Gastroesophageal sphincter (tissue), 4 donors: ENCODE measurements around the gene ABCA9. TPM values are rescaled to one million over a fixed set of nuclear protein-coding genes. Genes with fewer than 3 reads are reported as not detected.
A peak's percentile ranks its signal among the peaks of the same experiment; 100 is the strongest.

ENCODE experiments used
- ATAC-seq: fragments of 150-250 bp; one replicate; pipeline ENCODE4 v1.9.1; 2016; ENCODE audit warnings: mild to moderate bottlenecking, moderate library complexity
- H3K27ac ChIP-seq, 4 donors: fragments of 200-600 bp; sonication (generic) in 3 of 4; 1 replicate in 3 of 4; 2 replicates in 1 of 4; pipeline ENCODE4 v1.5.1; 2016 to 2019
- H3K27me3 ChIP-seq: fragments of 200-600 bp; sonication (generic); one replicate; pipeline ENCODE4 v1.5.1; 2019
- H3K36me3 ChIP-seq, 2 donors: fragments of 200-600 bp; sonication (generic); one replicate each; pipeline ENCODE4 v1.5.1; 2019; ENCODE audit warnings: control low read depth in 1 of 2
- H3K4me1 ChIP-seq, 3 donors: fragments of 200-600 bp; sonication (generic); 1 replicate in 2 of 3; 2 replicates in 1 of 3; pipeline ENCODE4 v1.5.1; 2016 to 2019; ENCODE audit warnings: control low read depth in 2 of 3
- H3K4me3 ChIP-seq, 2 donors: fragments of 200-600 bp; sonication (generic); one replicate each; pipeline ENCODE4 v1.5.1; 2019; ENCODE audit warnings: mild to moderate bottlenecking in 1 of 2, moderate library complexity in 1 of 2
- H3K9me3 ChIP-seq, 3 donors: fragments of 200-600 bp; sonication (generic); one replicate each; pipeline ENCODE4 v1.5.1; 2017 to 2019; ENCODE audit warnings: control low read depth in 2 of 3
- EP300 ChIP-seq: sonication (generic); formaldehyde crosslinking; IDR thresholded peaks from one replicate; pipeline ENCODE4 v1.6.1; 2017; ENCODE audit warnings: antibody characterized with exemption, mild to moderate bottlenecking
- POLR2A ChIP-seq, 2 donors: fragments of 450-650 bp; IDR thresholded peaks; one replicate each; pipeline ENCODE4 v1.6.1; 2017; ENCODE audit warnings: antibody characterized with exemption in 2 of 2, mild to moderate bottlenecking in 2 of 2, moderate library complexity in 1 of 2
- POLR2AphosphoS5 ChIP-seq: sonication (generic); formaldehyde crosslinking; IDR thresholded peaks from one replicate; pipeline ENCODE4 v1.6.1; 2017; ENCODE audit warnings: antibody characterized with exemption
- WGBS, 2 donors: methylation state at CpG; one replicate each; pipeline ENCODE4 v1.1.5; 2018; ENCODE audit warnings: low coverage in 1 of 2; 5-methylcytosine and 5-hydroxymethylcytosine counted together
- total RNA-seq, 4 donors: library from RNA; depleted of rRNA; stranded (reverse); fragments of >200 nt; gene quantifications; one replicate each; pipeline ENCODE4 v1.1.0, GENCODE V29; 2016
- TF ChIP-seq, protein P1 (sequence below), 4 experiments: fragments of 200-600 bp in 2 of 4; fragments of 450-650 bp in 2 of 4; sonication (generic) in 1 of 4; IDR thresholded peaks; one replicate each; pipeline ENCODE4 v1.5.1; 2017 to 2019; ENCODE audit warnings: antibody characterized with exemption in 4 of 4, mild to moderate bottlenecking in 2 of 4, moderate library complexity in 2 of 4

ABCA9 gene
- total RNA-seq, 4 donors from 2014 or later: 18.3 to 64.6 (median 26.5) TPM

GRCh38 chr17:69046121-69046807 lies 14.5 kb downstream of the ABCA9 start:
- no peak for TF ChIP-seq POLR2AphosphoS5
- no peak for TF ChIP-seq EP300
- no peak for TF ChIP-seq POLR2A (IDR thresholded peaks at IDR 0.05)
- TF ChIP-seq, protein P1, sequence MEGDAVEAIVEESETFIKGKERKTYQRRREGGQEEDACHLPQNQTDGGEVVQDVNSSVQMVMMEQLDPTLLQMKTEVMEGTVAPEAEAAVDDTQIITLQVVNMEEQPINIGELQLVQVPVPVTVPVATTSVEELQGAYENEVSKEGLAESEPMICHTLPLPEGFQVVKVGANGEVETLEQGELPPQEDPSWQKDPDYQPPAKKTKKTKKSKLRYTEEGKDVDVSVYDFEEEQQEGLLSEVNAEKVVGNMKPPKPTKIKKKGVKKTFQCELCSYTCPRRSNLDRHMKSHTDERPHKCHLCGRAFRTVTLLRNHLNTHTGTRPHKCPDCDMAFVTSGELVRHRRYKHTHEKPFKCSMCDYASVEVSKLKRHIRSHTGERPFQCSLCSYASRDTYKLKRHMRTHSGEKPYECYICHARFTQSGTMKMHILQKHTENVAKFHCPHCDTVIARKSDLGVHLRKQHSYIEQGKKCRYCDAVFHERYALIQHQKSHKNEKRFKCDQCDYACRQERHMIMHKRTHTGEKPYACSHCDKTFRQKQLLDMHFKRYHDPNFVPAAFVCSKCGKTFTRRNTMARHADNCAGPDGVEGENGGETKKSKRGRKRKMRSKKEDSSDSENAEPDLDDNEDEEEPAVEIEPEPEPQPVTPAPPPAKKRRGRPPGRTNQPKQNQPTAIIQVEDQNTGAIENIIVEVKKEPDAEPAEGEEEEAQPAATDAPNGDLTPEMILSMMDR (IDR thresholded peaks at IDR 0.05): no peak
- Histone ChIP-seq H3K4me1 (no peaks in the 10 kb centered on the region), H3K27ac (peak overlapping the region in 1 of 4 donors; percentile 64), H3K36me3 (peaks cover 0 to 15% of the 10 kb centered on the region in 2 donors), H3K27me3 (no peaks in the 10 kb centered on the region), H3K4me3 (no peak overlapping the region), H3K9me3 (no peaks in the 10 kb centered on the region)
- 57 to 60% methylated on average over 4 of the region's 4 CpGs for WGBS, 2 donors
- no peak for ATAC-seq

- WGBS, 2 donors: 86 to 94% methylated on average over 2 of the region's 2 CpGs
- Histone ChIP-seq H3K9me3 (no peaks in the 10 kb centered on the region), H3K27me3 (no peaks in the 10 kb centered on the region), H3K36me3 (peaks cover 0 to 15% of the 10 kb centered on the region in 2 donors), H3K4me3 (no peak overlapping the region), H3K4me1 (no peaks in the 10 kb centered on the region), H3K27ac (no peak overlapping the region)
- TF ChIP-seq EP300: no peak
- no peak for TF ChIP-seq POLR2AphosphoS5
- no peak for TF ChIP-seq POLR2A (IDR thresholded peaks at IDR 0.05)
- TF ChIP-seq, protein P1 (IDR thresholded peaks at IDR 0.05): no peak
- no peak for ATAC-seq
Observed at GRCh38 chr17:69045646-69046045, 15.1 kb downstream of the ABCA9 start.

- WGBS, 2 donors: 62 to 86% methylated on average over 2 of the region's 2 CpGs
- peaks cover 0 to 15% of the 10 kb centered on the region in 2 donors for H3K36me3 ChIP-seq
- no peaks in the 10 kb centered on the region for H3K9me3 ChIP-seq
Observed at GRCh38 chr17:69044371-69044770, 16.4 kb downstream of the ABCA9 start.

GRCh38 chr17:69043098-69043734 lies 17.5 kb downstream of the ABCA9 start:
- 86 to 92% methylated on average over 6 of the region's 6 CpGs for WGBS, 2 donors
- no peak overlapping the region for H3K27ac ChIP-seq
- no peak for TF ChIP-seq EP300
- TF ChIP-seq, protein P1 (IDR thresholded peaks at IDR 0.05): no peak
- no peak for TF ChIP-seq POLR2AphosphoS5
- no peak for TF ChIP-seq POLR2A (IDR thresholded peaks at IDR 0.05)
- ATAC-seq: no peak
- H3K36me3 ChIP-seq: peaks cover 0 to 15% of the 10 kb centered on the region in 2 donors
- H3K4me1 ChIP-seq: no peaks in the 10 kb centered on the region
- no peak overlapping the region for H3K4me3 ChIP-seq
- H3K27me3 ChIP-seq: no peaks in the 10 kb centered on the region
- H3K9me3 ChIP-seq: no peaks in the 10 kb centered on the region

More at GRCh38 chr17:69044371-69044770, 16.4 kb downstream of the ABCA9 start:
- Histone ChIP-seq H3K27me3 (no peaks in the 10 kb centered on the region), H3K4me3 (no peak overlapping the region), H3K4me1 (no peaks in the 10 kb centered on the region), H3K27ac (no peak overlapping the region)
- ATAC-seq: no peak
- TF ChIP-seq, protein P1 (IDR thresholded peaks at IDR 0.05): no peak
- TF ChIP-seq POLR2AphosphoS5: no peak
- TF ChIP-seq EP300: no peak
- no peak for TF ChIP-seq POLR2A (IDR thresholded peaks at IDR 0.05)
